PC-3 (cell line): Measurements from ENCODE around the gene VASH2.

ENCODE experiments used
- CTCF ChIP-seq: fragments of 300-600 bp; sonication (generic); conservative IDR thresholded peaks from 2 replicates; pipeline ENCODE4 v1.5.1; 2017; ENCODE audit warnings: antibody characterized with exemption, low read depth, mild to moderate bottlenecking, low read length
- EZH2phosphoT487 ChIP-seq: fragments of 300-600 bp; sonication (generic); IDR thresholded peaks from 2 replicates; pipeline ENCODE4 v1.6.1; 2018; ENCODE audit warnings: mild to moderate bottlenecking, antibody characterized with exemption, low read length, borderline replicate concordance

- TF ChIP-seq CTCF (no peak), EZH2phosphoT487 (no peak)
Observed at GRCh38 chr1:212916481-212917133, 33.7 kb upstream of the VASH2 start.
